ENCODE results near the gene IFFO2.

The IFFO2 gene

GRCh38 chr1:18947570-18947969, 8.9 kb downstream of the IFFO2 start:
- CTCF ChIA-PET = interaction anchor here (1.4 to 4.4 kb wide), 3 partner anchors 34 to 64 kb away, joined by 3 to 12 read pairs (median 12); no protein-coding TSS in a partner anchor
- POLR2A ChIA-PET = no interaction called here

DNA sequence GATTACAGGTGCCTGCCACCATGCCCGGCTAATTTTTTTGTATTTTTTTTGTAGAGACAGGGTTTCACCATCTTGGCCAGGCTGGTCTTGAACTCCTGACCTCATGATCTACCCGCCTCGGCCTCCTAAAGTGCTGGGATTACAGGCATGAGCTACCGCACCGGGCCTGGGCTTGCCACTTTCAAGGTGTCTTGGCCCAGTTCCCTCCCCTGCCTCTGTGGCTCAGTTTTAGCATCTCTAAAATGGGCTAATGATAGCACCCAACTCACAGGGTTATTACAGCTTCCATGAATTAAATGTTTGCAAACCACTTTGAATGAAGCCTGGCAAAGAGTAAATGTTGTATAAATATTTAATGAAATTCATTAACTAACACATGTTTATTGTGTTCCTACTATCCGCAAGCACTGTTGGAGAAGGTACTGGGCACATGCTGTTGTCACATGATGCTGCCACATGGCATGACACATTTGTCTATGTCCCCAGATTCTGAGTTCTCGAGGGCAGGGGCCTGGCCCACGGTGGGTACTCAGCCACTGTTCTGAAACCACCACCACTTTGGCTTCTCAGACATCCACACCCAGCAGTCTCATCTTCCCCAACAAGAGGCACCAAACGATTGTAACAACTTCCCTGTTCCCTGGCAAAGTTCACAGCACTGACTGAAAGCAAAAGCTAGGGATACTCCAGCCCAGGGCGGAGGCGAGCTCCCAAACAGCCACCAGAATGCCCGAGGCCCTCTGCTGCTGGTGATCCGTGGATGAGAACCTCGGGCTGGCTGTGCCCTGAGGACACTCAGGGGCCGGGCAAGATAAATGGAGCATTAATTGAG, 9.7 kb downstream of the IFFO2 start:
- ChIA-PET CTCF (interaction anchor here (1.4 to 4.4 kb wide), 4 partner anchors 8 to 63 kb away, joined by 3 to 13 read pairs (median 10); no protein-coding TSS in a partner anchor), POLR2A (interaction anchor here (0.5 kb wide), 1 partner anchor 309 kb away, joined by 3 read pairs; no protein-coding TSS in a partner anchor)
- no peak for TF ChIP-seq CTCF (IDR thresholded peaks at IDR 0.05; ENCODE audit: control extremely low read depth, extremely low read depth, low read depth, missing control alignments)
- no peak for DNase-seq (ENCODE audit: extremely low spot score)

More at GRCh38 chr1:18947570-18947969, 8.9 kb downstream of the IFFO2 start:
- no peak for TF ChIP-seq CTCF (IDR thresholded peaks at IDR 0.05; ENCODE audit: control extremely low read depth, extremely low read depth, low read depth, missing control alignments)
- DNase-seq (ENCODE audit: extremely low spot score) = no peak

- no peak for DNase-seq (ENCODE audit: extremely low spot score)
- no peak for TF ChIP-seq CTCF (IDR thresholded peaks at IDR 0.05; ENCODE audit: control extremely low read depth, extremely low read depth, low read depth, missing control alignments)
- ChIA-PET CTCF (interaction anchor here (0.9 to 4.4 kb wide), 6 partner anchors 10 to 61 kb away, joined by 3 to 13 read pairs (median 6); no protein-coding TSS in a partner anchor), POLR2A (interaction anchor here (0.6 to 1.3 kb wide), 2 partner anchors 18 to 382 kb away, joined by 3 read pairs; no protein-coding TSS in a partner anchor)
These were observed 11.1 kb downstream of the IFFO2 start for GRCh38 chr1:18945401-18945849.

- no peak for DNase-seq (ENCODE audit: extremely low spot score)
- ChIA-PET CTCF (interaction anchor here (0.9 to 4.4 kb wide), 6 partner anchors 18 to 61 kb away, joined by 3 to 13 read pairs (median 4); no protein-coding TSS in a partner anchor), POLR2A (interaction anchor here (1.3 kb wide), 1 partner anchor 17 kb away, joined by 3 read pairs; no protein-coding TSS in a partner anchor)
- TF ChIP-seq CTCF (IDR thresholded peaks at IDR 0.05; ENCODE audit: control extremely low read depth, extremely low read depth, low read depth, missing control alignments) = no peak
These were observed 11.7 kb downstream of the IFFO2 start for GRCh38 chr1:18944810-18945209.

GRCh38 chr1:18943914-18944572, 12.4 kb downstream of the IFFO2 start:
- POLR2A ChIA-PET = interaction anchor here (0.6 to 1.3 kb wide), 2 partner anchors 16 to 98 kb away, joined by 3 read pairs; no protein-coding TSS in a partner anchor
- CTCF ChIA-PET = interaction anchor here (1.3 to 4.4 kb wide), 6 partner anchors 14 to 60 kb away, joined by 3 to 13 read pairs (median 6); no protein-coding TSS in a partner anchor
- TF ChIP-seq CTCF (IDR thresholded peaks at IDR 0.05; ENCODE audit: control extremely low read depth, extremely low read depth, low read depth, missing control alignments) = peak; percentile 6
- no peak for DNase-seq (ENCODE audit: extremely low spot score)

DNA sequence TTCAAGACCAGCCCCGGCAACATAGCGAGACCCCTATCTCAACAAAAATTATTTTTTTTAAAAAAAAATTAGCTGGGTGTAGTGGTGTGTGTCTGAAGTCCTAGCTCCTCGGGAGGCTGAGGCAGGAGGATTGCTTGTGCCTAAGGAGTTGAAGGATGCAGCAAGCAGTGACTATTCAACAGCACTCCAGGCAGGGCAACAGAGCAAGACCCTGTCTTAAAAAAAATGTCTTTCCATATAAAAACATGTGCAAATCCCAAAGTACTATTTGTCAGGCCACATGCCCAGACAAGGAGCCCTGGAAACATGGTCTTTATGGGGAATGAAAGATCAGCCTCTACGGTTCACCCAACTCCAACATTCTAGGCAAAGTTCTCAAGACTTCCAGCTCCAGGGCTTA, 13.3 kb downstream of the IFFO2 start:
- TF ChIP-seq CTCF (IDR thresholded peaks at IDR 0.05; ENCODE audit: control extremely low read depth, extremely low read depth, low read depth, missing control alignments) = no peak
- POLR2A ChIA-PET = no interaction called here
- CTCF ChIA-PET = interaction anchor here (0.9 to 4.4 kb wide), 10 partner anchors 8 to 171 kb away, joined by 3 to 13 read pairs (median 4); no protein-coding TSS in a partner anchor
- DNase-seq (ENCODE audit: extremely low spot score) = no peak

Measured in GM10248 (cell line).